ENCODE results near the gene SLC25A48.
A peak's percentile ranks its signal among the peaks of the same experiment; 100 is the strongest.

The SLC25A48 gene

GRCh38 chr5:135834639-135835529, at the start of gene SLC25A48:
TSS of gene SLC25A48 (plus strand) at chr5:135834663. CDS start at chr5:135834848, 185 bp downstream.
- DNase-seq = no peak

- no peak for DNase-seq
These were observed 33.8 kb upstream of the SLC25A48 start for GRCh38 chr5:135800656-135801055.

- no peak for DNase-seq
These were observed 24.1 kb upstream of the SLC25A48 start for GRCh38 chr5:135810188-135810943.

GRCh38 chr5:135811007-135811406, 23.5 kb upstream of the SLC25A48 start:
- no peak for DNase-seq

GRCh38 chr5:135813758-135814157, 20.7 kb upstream of the SLC25A48 start:
- DNase-seq = no peak

- no peak for DNase-seq
These were observed 20.1 kb upstream of the SLC25A48 start for GRCh38 chr5:135814316-135814715.

GRCh38 chr5:135814812-135815211, 19.7 kb upstream of the SLC25A48 start:
- DNase-seq = no peak

GRCh38 chr5:135821061-135821801, 13.2 kb upstream of the SLC25A48 start:
- no peak for DNase-seq

- no peak for DNase-seq
These were observed 12.7 kb upstream of the SLC25A48 start for GRCh38 chr5:135821802-135822201.

- DNase-seq = no peak
These were observed 12.2 kb upstream of the SLC25A48 start for GRCh38 chr5:135822286-135822685.

- DNase-seq = no peak
These were observed 11.5 kb upstream of the SLC25A48 start for GRCh38 chr5:135822959-135823358.

- DNase-seq = no peak
These were observed 10.6 kb upstream of the SLC25A48 start for GRCh38 chr5:135823881-135824280.

- DNase-seq = no peak
These were observed 9.9 kb upstream of the SLC25A48 start for GRCh38 chr5:135824541-135825041.

- no peak for DNase-seq
These were observed 8.9 kb upstream of the SLC25A48 start for GRCh38 chr5:135825373-135826220.

GRCh38 chr5:135826221-135826525, 8.3 kb upstream of the SLC25A48 start:
- no peak for DNase-seq

GRCh38 chr5:135826994-135827671, 7.3 kb upstream of the SLC25A48 start:
- DNase-seq = no peak

GRCh38 chr5:135827965-135828781, 6.3 kb upstream of the SLC25A48 start:
- DNase-seq = no peak

GRCh38 chr5:135828782-135829127, 5.7 kb upstream of the SLC25A48 start:
- no peak for DNase-seq

- no peak for DNase-seq
These were observed 5.3 kb upstream of the SLC25A48 start for GRCh38 chr5:135829179-135829578.

- DNase-seq = peak in 1 of 2 donors; percentile 19
These were observed 4.6 kb upstream of the SLC25A48 start for GRCh38 chr5:135829681-135830383.
